Osteocyte (in vitro differentiated cells): ENCODE data around the gene EEF1AKMT4. TPM values are rescaled to one million over a fixed set of nuclear protein-coding genes. Genes with fewer than 3 reads are reported as not detected.

Source experiments
- DNase-seq: peaks from one replicate; pipeline ENCODE4 v3.0.0; 2021; ENCODE audit warnings: mixed read lengths; ENCODE audit not compliant: unreplicated experiment; ENCODE audit errors: extremely low spot score
- H3K27ac Mint-ChIP-seq: one replicate; pipeline ENCODE4 v1.8.0; 2021; ENCODE audit warnings: mild to moderate bottlenecking, mixed read lengths; ENCODE audit not compliant: unreplicated experiment
- H3K27me3 Mint-ChIP-seq: one replicate; pipeline ENCODE4 v1.8.0; 2021; ENCODE audit warnings: mixed read lengths; ENCODE audit not compliant: unreplicated experiment
- H3K36me3 Mint-ChIP-seq: one replicate; pipeline ENCODE4 v1.8.0; 2021; ENCODE audit warnings: mixed read lengths; ENCODE audit not compliant: unreplicated experiment
- H3K4me1 Mint-ChIP-seq: one replicate; pipeline ENCODE4 v1.8.0; 2021; ENCODE audit warnings: mixed read lengths; ENCODE audit not compliant: unreplicated experiment
- H3K4me3 Mint-ChIP-seq: one replicate; pipeline ENCODE4 v1.8.0; 2021; ENCODE audit warnings: mild to moderate bottlenecking, moderate library complexity, mixed read lengths; ENCODE audit not compliant: unreplicated experiment
- H3K9me3 Mint-ChIP-seq: one replicate; pipeline ENCODE4 v1.8.0; 2021; ENCODE audit warnings: mixed read lengths; ENCODE audit not compliant: unreplicated experiment
- CTCF ChIP-seq: fragments of 200-600 bp; sonication (generic); IDR thresholded peaks from 2 replicates; pipeline ENCODE4 v1.5.0; 2021; ENCODE audit warnings: antibody characterized with exemption, mild to moderate bottlenecking, moderate library complexity
- total RNA-seq: library from RNA; stranded (reverse); gene quantifications from 2 replicates; pipeline ENCODE4 v1.2.1, GENCODE V29; 2021

Gene EEF1AKMT4
- total RNA-seq, 1 donor from 2014 or later = 4.5 TPM

GRCh38 chr3:184242297-184242685, 7.2 kb upstream of the EEF1AKMT4 start:
- Mint-ChIP-seq H3K36me3 (peaks cover 25% of the 10 kb centered on the region), H3K27me3 (no peaks in the 10 kb centered on the region), H3K4me1 (no peaks in the 10 kb centered on the region), H3K9me3 (no peaks in the 10 kb centered on the region), H3K27ac (no peak overlapping the region), H3K4me3 (no peak overlapping the region)
- no peak for TF ChIP-seq CTCF
- DNase-seq = no peak

GRCh38 chr3:184248454-184249411, 739 bp upstream of the EEF1AKMT4 start, which contains the start of gene ALG3:
Gene ALG3, minus strand, starts transcription at chr3:184248962. Its CDS starts 22 bp downstream, at chr3:184248940.
- no peak for TF ChIP-seq CTCF
- no peaks in the 10 kb centered on the region for H3K27me3 Mint-ChIP-seq
- peaks cover 13% of the 10 kb centered on the region for H3K36me3 Mint-ChIP-seq
- H3K4me1 Mint-ChIP-seq = peaks cover 7% of the 10 kb centered on the region
- H3K4me3 Mint-ChIP-seq = peak within 1 kb of the TSS; percentile 93
- no peaks in the 10 kb centered on the region for H3K9me3 Mint-ChIP-seq
- peak; percentile 93 for DNase-seq
- H3K27ac Mint-ChIP-seq = peak within 1 kb of the TSS; percentile 93

GRCh38 chr3:184250167-184250828, 826 bp downstream of the EEF1AKMT4 start:
- DNase-seq = peak; percentile 94
- Mint-ChIP-seq H3K27me3 (no peaks in the 10 kb centered on the region), H3K4me3 (peak overlapping the region; percentile 93), H3K4me1 (peaks cover 7% of the 10 kb centered on the region), H3K27ac (peak overlapping the region; percentile 41), H3K9me3 (no peaks in the 10 kb centered on the region), H3K36me3 (peaks cover 5% of the 10 kb centered on the region)
- TF ChIP-seq CTCF = peak; percentile 95

GRCh38 chr3:184255291-184256039, 6.0 kb downstream of the EEF1AKMT4 start:
- no peaks in the 10 kb centered on the region for H3K9me3 Mint-ChIP-seq
- peaks cover 7% of the 10 kb centered on the region for H3K4me1 Mint-ChIP-seq
- no peak overlapping the region for H3K4me3 Mint-ChIP-seq
- DNase-seq = no peak
- peaks cover 10% of the 10 kb centered on the region for H3K36me3 Mint-ChIP-seq
- H3K27ac Mint-ChIP-seq = no peak overlapping the region
- TF ChIP-seq CTCF = no peak
- H3K27me3 Mint-ChIP-seq = peaks cover 5% of the 10 kb centered on the region
